ENCODE data around the gene EWSR1.

Gene EWSR1

GRCh38 chr22:29306175-29306834 is 38.2 kb downstream of the EWSR1 start, which contains the start of gene GAS2L1:
GAS2L1 (plus strand) TSS chr22:29306650; CDS start chr22:29308106, 1,456 bp downstream.
- no peak for DNase-seq (ENCODE audit: low read depth)

GRCh38 chr22:29306835-29307595 is 38.9 kb downstream of the EWSR1 start:
- no peak for DNase-seq (ENCODE audit: low read depth)

GRCh38 chr22:29307596-29308147 is 39.6 kb downstream of the EWSR1 start:
- DNase-seq (ENCODE audit: low read depth), result no peak

- no peak for DNase-seq (ENCODE audit: low read depth)
Measured at GRCh38 chr22:29308148-29308790, 40.2 kb downstream of the EWSR1 start.

GRCh38 chr22:29308791-29309262 is 40.8 kb downstream of the EWSR1 start:
- DNase-seq (ENCODE audit: low read depth), result no peak

- no peak for DNase-seq (ENCODE audit: low read depth)
Measured at GRCh38 chr22:29309332-29310064, 41.4 kb downstream of the EWSR1 start.

GRCh38 chr22:29310065-29310862 is 42.2 kb downstream of the EWSR1 start:
- no peak for DNase-seq (ENCODE audit: low read depth)

- no peak for DNase-seq (ENCODE audit: low read depth)
Measured at GRCh38 chr22:29310863-29311339, 42.8 kb downstream of the EWSR1 start.

GRCh38 chr22:29311464-29312217 is 43.6 kb downstream of the EWSR1 start:
- DNase-seq (ENCODE audit: low read depth), result no peak

GRCh38 chr22:29312218-29313125 is 44.4 kb downstream of the EWSR1 start:
- no peak for DNase-seq (ENCODE audit: low read depth)

- DNase-seq (ENCODE audit: low read depth), result no peak
Measured at GRCh38 chr22:29313126-29313575, 45.1 kb downstream of the EWSR1 start.

- DNase-seq (ENCODE audit: low read depth), result no peak
Measured at GRCh38 chr22:29313576-29314466, 45.8 kb downstream of the EWSR1 start.

GRCh38 chr22:29314537-29315285 is 46.6 kb downstream of the EWSR1 start:
- no peak for DNase-seq (ENCODE audit: low read depth)

- no peak for DNase-seq (ENCODE audit: low read depth)
Measured at GRCh38 chr22:29315286-29316140, 47.4 kb downstream of the EWSR1 start, which contains the start of gene RASL10A. RASL10A (minus strand) TSS chr22:29315697; CDS start chr22:29315246, 451 bp downstream.

- no peak for DNase-seq (ENCODE audit: low read depth)
Measured at GRCh38 chr22:29316141-29316828, 48.2 kb downstream of the EWSR1 start.

Data from T-helper 22 cell (primary cell).